ENCODE data around the gene NFATC1.

GRCh38 chr18:79554945-79555645 lies 159.4 kb downstream of the NFATC1 start:
- TF ChIP-seq GATA3 (IDR thresholded peaks at IDR 0.05; ENCODE audit: low read depth, low read length) (no peak), GATA2 (IDR thresholded peaks at IDR 0.05; ENCODE audit: low read depth, low read length) (no peak)

Data from SH-SY5Y (cell line).